SU-DHL-6 (cell line): ENCODE measurements around the gene RRP9.

ENCODE experiments used
- CTCF ChIP-seq: fragments of 200-600 bp; sonication (generic); IDR thresholded peaks from one replicate; pipeline ENCODE4 v1.5.1; 2017; ENCODE audit warnings: antibody characterized with exemption, mild to moderate bottlenecking, low read length, moderate library complexity; ENCODE audit not compliant: insufficient read depth, poor library complexity, severe bottlenecking
- EZH2phosphoT487 ChIP-seq: fragments of 200-600 bp; sonication (generic), shearing (Covaris generic); conservative IDR thresholded peaks from 2 replicates; pipeline ENCODE4 v1.6.1; 2018; ENCODE audit warnings: mild to moderate bottlenecking, antibody characterized with exemption, low read length, moderate library complexity, mixed read lengths

GRCh38 chr3:51968883-51969678 lies 27.4 kb upstream of the RRP9 start:
- no peak for TF ChIP-seq CTCF
- no peak for TF ChIP-seq EZH2phosphoT487
